Measurements from ENCODE around the gene COL11A1. TPM values are rescaled to one million over a fixed set of nuclear protein-coding genes. Genes with fewer than 3 reads are reported as not detected.

The COL11A1 gene
- total RNA-seq, 4 donors from 2014 or later: 0.16 TPM; not detected in 3

- no peak for DNase-seq
- Histone ChIP-seq H3K27me3 (peaks cover 29% of the 10 kb centered on the region), H3K36me3 (no peaks in the 10 kb centered on the region), H3K4me1 (peaks cover 0 to 20% (median 13%) of the 10 kb centered on the region in 4 donors), H3K4me3 (no peak overlapping the region), H3K27ac (no peak overlapping the region), H3K9me3 (no peaks in the 10 kb centered on the region)
- no peak for TF ChIP-seq POLR2A (IDR thresholded peaks at IDR 0.05)
- no peak for TF ChIP-seq EP300 (IDR thresholded peaks at IDR 0.05; ENCODE audit: low read depth)
- no peak for TF ChIP-seq POLR2AphosphoS5 (IDR thresholded peaks at IDR 0.05)
- no peak for TF ChIP-seq CTCF (IDR thresholded peaks at IDR 0.05)
- intact Hi-C loops (cut with DNase I; ENCODE audit: low total_unique reads): no loop called here
- WGBS, 2 donors (ENCODE audit: low coverage in 1 of 2): 0% methylated on average over 1 of the region's 1 CpG; no CpG with 5 or more reads in 1 of the 2 donors
- in situ Hi-C loops (cut with MboI; ENCODE audit: low pct_ligation_motif_present in 1 of 4, low pct_unique_long_range_greater_than_20kb in 1 of 4, low sequenced_read_pairs in 3 of 4): no loop called here
Observed at GRCh38 chr1:103110701-103111100, 2.4 kb upstream of the COL11A1 start.

GRCh38 chr1:103109311-103109920 is 1.1 kb upstream of the COL11A1 start:
- no peak for TF ChIP-seq CTCF (IDR thresholded peaks at IDR 0.05)
- TF ChIP-seq POLR2AphosphoS5 (IDR thresholded peaks at IDR 0.05): no peak
- no peak for TF ChIP-seq POLR2A (IDR thresholded peaks at IDR 0.05)
- TF ChIP-seq EP300 (IDR thresholded peaks at IDR 0.05; ENCODE audit: low read depth): no peak
- 55 to 66% methylated on average over 4 to 6 of the region's 6 CpGs for WGBS, 2 donors (ENCODE audit: low coverage in 1 of 2)
- Histone ChIP-seq H3K36me3 (no peaks in the 10 kb centered on the region), H3K9me3 (no peaks in the 10 kb centered on the region), H3K27me3 (peaks cover 29% of the 10 kb centered on the region), H3K4me3 (no peak overlapping the region), H3K4me1 (peaks cover 0 to 20% (median 13%) of the 10 kb centered on the region in 4 donors), H3K27ac (no peak overlapping the region)
- intact Hi-C loops (cut with DNase I; ENCODE audit: low total_unique reads) (loop anchor here (10.0 kb wide), 1 partner anchor 405 kb away; no protein-coding TSS in a partner anchor), in situ Hi-C loops (cut with MboI; ENCODE audit: low pct_ligation_motif_present in 1 of 4, low pct_unique_long_range_greater_than_20kb in 1 of 4, low sequenced_read_pairs in 3 of 4) (loop anchor here in 1 of 4 donors (10.0 kb wide), 1 partner anchor 405 kb away; no protein-coding TSS in a partner anchor)
- no peak for DNase-seq

- intact Hi-C loops (cut with DNase I; ENCODE audit: low total_unique reads): loop anchor here (10.0 kb wide), 1 partner anchor 407 kb away; no protein-coding TSS in a partner anchor
- no peak for TF ChIP-seq CTCF (IDR thresholded peaks at IDR 0.05)
- TF ChIP-seq POLR2A (IDR thresholded peaks at IDR 0.05): no peak
- no peak for TF ChIP-seq EP300 (IDR thresholded peaks at IDR 0.05; ENCODE audit: low read depth)
- TF ChIP-seq POLR2AphosphoS5 (IDR thresholded peaks at IDR 0.05): no peak
- WGBS, 2 donors (ENCODE audit: low coverage in 1 of 2): 0 to 9% methylated on average over 8 to 19 of the region's 19 CpGs
- no peak for DNase-seq
- no peaks in the 10 kb centered on the region for H3K9me3 ChIP-seq
- H3K4me1 ChIP-seq: peaks cover 0 to 20% (median 13%) of the 10 kb centered on the region in 4 donors
- no peaks in the 10 kb centered on the region for H3K36me3 ChIP-seq
- in situ Hi-C loops (cut with MboI; ENCODE audit: low pct_ligation_motif_present in 1 of 4, low pct_unique_long_range_greater_than_20kb in 1 of 4, low sequenced_read_pairs in 3 of 4): loop anchor here in 1 of 4 donors (10.0 kb wide), 1 partner anchor 407 kb away; no protein-coding TSS in a partner anchor
- no peak overlapping the region for H3K27ac ChIP-seq
- H3K4me3 ChIP-seq: peak overlapping the region; percentile 7 to 39 (median 13)
- peaks cover 29% of the 10 kb centered on the region for H3K27me3 ChIP-seq
Observed at GRCh38 chr1:103107741-103108375, 464 bp downstream of the COL11A1 start.

All from transverse colon (tissue), 4 donors.